ENCODE measurements around the gene TUT1.

GRCh38 chr11:62535802-62536201 is 55.5 kb downstream of the TUT1 start:
- TF ChIP-seq EZH2 (IDR thresholded peaks at IDR 0.05) (no peak), POLR2AphosphoS5 (IDR thresholded peaks at IDR 0.05; ENCODE audit: borderline replicate concordance, low read depth, low read length) (no peak)
